ENCODE measurements around the gene STK4.
A peak's percentile ranks its signal among the peaks of the same experiment; 100 is the strongest.

STK4 gene

GRCh38 chr20:44955270-44955669, 11.0 kb upstream of the STK4 start:
- no peak for DNase-seq

GRCh38 chr20:44956410-44956809, 9.9 kb upstream of the STK4 start:
- DNase-seq: no peak

GRCh38 chr20:44958276-44958675, 8.0 kb upstream of the STK4 start:
- no peak for DNase-seq

GRCh38 chr20:44959082-44959637, 7.2 kb upstream of the STK4 start:
- no peak for DNase-seq

- DNase-seq: peak; percentile 3 to 36
These were observed 6.6 kb upstream of the STK4 start for GRCh38 chr20:44959638-44960102.

- DNase-seq: peak; percentile 94 to 95
These were observed 6.0 kb upstream of the STK4 start, which contains the start of gene TOMM34 for GRCh38 chr20:44960103-44960852. Gene TOMM34 (minus strand): TSS chr20:44960397. CDS start chr20:44960333, 64 bp downstream.

- no peak for DNase-seq
These were observed 5.1 kb upstream of the STK4 start for GRCh38 chr20:44961011-44961869.

GRCh38 chr20:44961870-44962267, 4.4 kb upstream of the STK4 start:
- DNase-seq: no peak

- DNase-seq: no peak
These were observed 3.8 kb upstream of the STK4 start for GRCh38 chr20:44962483-44962882.

- DNase-seq: no peak
These were observed 2.7 kb upstream of the STK4 start for GRCh38 chr20:44963325-44964215.

GRCh38 chr20:44965651-44966029, 672 bp upstream of the STK4 start:
- no peak for DNase-seq

- no peak for DNase-seq
These were observed 995 bp downstream of the STK4 start for GRCh38 chr20:44967207-44967807.

GRCh38 chr20:44969300-44969894, 3.1 kb downstream of the STK4 start:
- no peak for DNase-seq

GRCh38 chr20:44970243-44970757, 4.0 kb downstream of the STK4 start:
- no peak for DNase-seq

GRCh38 chr20:44973053-44973452, 6.7 kb downstream of the STK4 start:
- no peak for DNase-seq

GRCh38 chr20:44976698-44977097, 10.4 kb downstream of the STK4 start:
- no peak for DNase-seq

GRCh38 chr20:44979090-44979621, 12.8 kb downstream of the STK4 start:
- DNase-seq: no peak

- no peak for DNase-seq
These were observed 15.6 kb downstream of the STK4 start for GRCh38 chr20:44981736-44982406.

- no peak for DNase-seq
These were observed 16.9 kb downstream of the STK4 start for GRCh38 chr20:44983093-44983674.

- no peak for DNase-seq
These were observed 22.4 kb downstream of the STK4 start for GRCh38 chr20:44988631-44989171.
